Left kidney (tissue), 2 donors: ENCODE results near the gene SLC25A27. TPM values are rescaled to one million over a fixed set of nuclear protein-coding genes. Genes with fewer than 3 reads are reported as not detected.

Experiments
- DNase-seq: peaks from one replicate; pipeline ENCODE4 v3.0.0-alpha.2; 2013
- polyA plus RNA-seq: library from polyadenylated mRNA; unstranded; fragments of 120-200 nt; gene quantifications from one replicate; pipeline ENCODE4 v1.2.1, GENCODE V29; 2013; ENCODE audit not compliant: insufficient read length

The SLC25A27 gene
- polyA plus RNA-seq, 1 donor, result 69.6 TPM

- no peak for DNase-seq
Observed at GRCh38 chr6:46711491-46711890, 58.7 kb downstream of the SLC25A27 start.

- no peak for DNase-seq
Observed at GRCh38 chr6:46715141-46715540, 62.4 kb downstream of the SLC25A27 start.

GRCh38 chr6:46719099-46719498, 66.3 kb downstream of the SLC25A27 start:
- no peak for DNase-seq

- no peak for DNase-seq
Observed at GRCh38 chr6:46720401-46720800, 67.6 kb downstream of the SLC25A27 start.

Other genes with a start within 250 kb of the SLC25A27 start
- gene RCAN2, start 161.5 kb upstream of the SLC25A27 start, polyA plus RNA-seq, result 22.5 TPM
- 6.8 TPM for gene CYP39A1, start 157 bp upstream of the SLC25A27 start, polyA plus RNA-seq
- gene TDRD6, start 34.9 kb downstream of the SLC25A27 start, polyA plus RNA-seq, result 3.2 TPM
- 2.6 TPM for gene PLA2G7, start 82.4 kb downstream of the SLC25A27 start, polyA plus RNA-seq
- gene ANKRD66, start 94.0 kb downstream of the SLC25A27 start, polyA plus RNA-seq, result not detected
- not detected for gene MEP1A, start 140.4 kb downstream of the SLC25A27 start, polyA plus RNA-seq